Nephron (organoid): ENCODE measurements around the gene JARID2.

ENCODE experiments used
- H3K27ac Mint-ChIP-seq, 3 experiments: 2 replicates each; pipeline ENCODE4 v1.8.0; 2020; ENCODE audit warnings: mixed read lengths in 3 of 3, mild to moderate bottlenecking in 2 of 3, moderate library complexity in 1 of 3
- H3K27me3 Mint-ChIP-seq: 2 replicates; pipeline ENCODE4 v1.8.0; 2021; ENCODE audit warnings: low read depth, mild to moderate bottlenecking, moderate library complexity, mixed read lengths
- H3K36me3 Mint-ChIP-seq: 2 replicates; pipeline ENCODE4 v1.8.0; 2020; ENCODE audit warnings: low read depth, mixed read lengths
- H3K4me1 Mint-ChIP-seq: 2 replicates; pipeline ENCODE4 v1.8.0; 2020; ENCODE audit warnings: mixed read lengths
- H3K4me3 Mint-ChIP-seq, 3 experiments: 2 replicates each; pipeline ENCODE4 v1.8.0; 2020; ENCODE audit warnings: mild to moderate bottlenecking in 3 of 3, mixed read lengths in 3 of 3, moderate library complexity in 2 of 3
- H3K9me3 Mint-ChIP-seq: 2 replicates; pipeline ENCODE4 v1.8.0; 2020; ENCODE audit warnings: mixed read lengths
- CTCF ChIP-seq, 3 experiments: fragments of 200-600 bp; sonication (generic); IDR thresholded peaks; one replicate each; pipeline ENCODE4 v1.5.0; 2021; ENCODE audit warnings: antibody characterized with exemption in 3 of 3; ENCODE audit not compliant: unreplicated experiment in 3 of 3

The JARID2 gene

DNA sequence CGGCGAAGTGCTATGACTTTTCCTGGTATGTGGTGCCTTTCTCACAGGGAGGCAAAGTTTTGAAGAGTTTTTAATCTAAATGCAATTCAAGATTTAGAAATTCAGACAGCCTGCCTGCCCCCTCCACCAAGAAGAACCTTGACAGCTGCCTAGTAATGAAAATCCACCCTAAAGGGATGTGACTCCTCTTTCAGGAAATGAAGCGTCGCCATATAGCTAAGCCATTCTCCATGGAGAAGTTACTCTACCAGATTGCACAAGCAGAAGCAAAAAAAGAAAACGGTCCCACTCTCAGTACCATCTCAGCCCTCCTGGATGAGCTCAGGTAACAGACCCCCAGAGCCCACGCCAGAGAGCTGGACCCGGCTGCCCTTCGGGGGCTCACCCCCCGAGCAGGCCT is 266.9 kb downstream of the JARID2 start:
- H3K27me3 Mint-ChIP-seq = no peaks in the 10 kb centered on the region
- peaks cover 27% of the 10 kb centered on the region for H3K4me1 Mint-ChIP-seq
- no peaks in the 10 kb centered on the region for H3K9me3 Mint-ChIP-seq
- no peak for TF ChIP-seq CTCF (IDR thresholded peaks at IDR 0.05; ENCODE audit: unreplicated experiment in 3 of 3)
- H3K36me3 Mint-ChIP-seq = peaks cover 81% of the 10 kb centered on the region
- H3K27ac Mint-ChIP-seq = no peak overlapping the region
- H3K4me3 Mint-ChIP-seq = no peak overlapping the region

- peaks cover 83% of the 10 kb centered on the region for H3K36me3 Mint-ChIP-seq
- H3K27me3 Mint-ChIP-seq = no peaks in the 10 kb centered on the region
- no peak for TF ChIP-seq CTCF (IDR thresholded peaks at IDR 0.05; ENCODE audit: unreplicated experiment in 3 of 3)
- peaks cover 24% of the 10 kb centered on the region for H3K4me1 Mint-ChIP-seq
- H3K4me3 Mint-ChIP-seq = no peak overlapping the region
- no peak overlapping the region for H3K27ac Mint-ChIP-seq
- H3K9me3 Mint-ChIP-seq = no peaks in the 10 kb centered on the region
Measured at GRCh38 chr6:15513131-15513771, 267.4 kb downstream of the JARID2 start.

DNA sequence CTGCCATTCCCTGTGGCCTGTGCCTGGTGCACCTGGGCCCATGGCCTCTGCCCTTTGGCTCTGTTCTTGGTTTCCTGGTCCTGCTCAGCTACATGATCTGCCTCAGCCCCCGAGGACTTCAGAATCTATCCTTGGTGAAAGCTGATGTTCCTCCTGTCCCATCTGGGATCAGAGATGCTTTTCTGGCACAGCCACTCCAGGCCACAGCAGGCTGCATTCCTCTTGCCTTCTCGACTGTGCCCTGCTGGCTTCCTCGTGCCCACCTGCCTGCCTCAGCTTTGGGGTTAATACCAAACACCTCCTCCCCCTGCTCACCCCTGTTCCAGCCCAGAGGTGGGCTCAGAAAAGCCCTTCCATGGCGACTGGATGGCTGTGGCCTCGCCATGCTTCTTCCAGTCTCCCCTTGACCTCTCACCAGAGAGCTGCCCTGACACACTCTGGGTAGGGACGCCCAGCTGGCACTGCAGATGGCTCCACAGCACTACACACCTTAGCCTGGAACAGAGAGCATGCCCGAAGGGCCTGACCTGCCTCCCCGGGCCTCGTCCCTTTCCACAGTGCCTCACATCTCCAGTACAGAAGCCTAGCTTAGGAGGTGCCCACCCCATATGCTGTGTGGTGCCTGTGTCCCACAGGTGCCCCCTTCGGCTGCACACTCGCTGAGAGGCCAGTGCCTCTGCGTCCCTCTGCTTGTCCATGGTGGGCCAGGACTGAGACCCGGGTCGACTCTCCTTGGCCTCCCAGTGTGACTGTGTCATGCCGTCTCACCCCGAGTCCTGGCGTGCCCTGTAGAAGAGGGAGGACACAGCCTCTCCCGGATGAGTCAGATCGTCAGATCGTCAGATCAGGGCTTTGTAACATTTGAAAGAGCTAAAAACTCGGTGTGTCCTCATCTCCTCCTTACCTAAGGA is 268.2 kb downstream of the JARID2 start:
- Mint-ChIP-seq H3K27me3 (no peaks in the 10 kb centered on the region), H3K36me3 (peaks cover 83% of the 10 kb centered on the region), H3K9me3 (no peaks in the 10 kb centered on the region)

GRCh38 chr6:15515226-15515625 is 269.4 kb downstream of the JARID2 start:
- peak overlapping the region in 1 of 3 experiments; percentile 18 for H3K27ac Mint-ChIP-seq
- no peak overlapping the region for H3K4me3 Mint-ChIP-seq
- no peak for TF ChIP-seq CTCF (IDR thresholded peaks at IDR 0.05; ENCODE audit: unreplicated experiment in 3 of 3)
- no peaks in the 10 kb centered on the region for H3K27me3 Mint-ChIP-seq
- peaks cover 15% of the 10 kb centered on the region for H3K4me1 Mint-ChIP-seq
- peaks cover 85% of the 10 kb centered on the region for H3K36me3 Mint-ChIP-seq
- no peaks in the 10 kb centered on the region for H3K9me3 Mint-ChIP-seq

More for the DNA sequence above, 268.2 kb downstream of the JARID2 start:
- peak overlapping the region in 1 of 3 experiments; percentile 18 for H3K27ac Mint-ChIP-seq
- H3K4me3 Mint-ChIP-seq = no peak overlapping the region
- peaks cover 16% of the 10 kb centered on the region for H3K4me1 Mint-ChIP-seq
- TF ChIP-seq CTCF (IDR thresholded peaks at IDR 0.05; ENCODE audit: unreplicated experiment in 3 of 3) = no peak

DNA sequence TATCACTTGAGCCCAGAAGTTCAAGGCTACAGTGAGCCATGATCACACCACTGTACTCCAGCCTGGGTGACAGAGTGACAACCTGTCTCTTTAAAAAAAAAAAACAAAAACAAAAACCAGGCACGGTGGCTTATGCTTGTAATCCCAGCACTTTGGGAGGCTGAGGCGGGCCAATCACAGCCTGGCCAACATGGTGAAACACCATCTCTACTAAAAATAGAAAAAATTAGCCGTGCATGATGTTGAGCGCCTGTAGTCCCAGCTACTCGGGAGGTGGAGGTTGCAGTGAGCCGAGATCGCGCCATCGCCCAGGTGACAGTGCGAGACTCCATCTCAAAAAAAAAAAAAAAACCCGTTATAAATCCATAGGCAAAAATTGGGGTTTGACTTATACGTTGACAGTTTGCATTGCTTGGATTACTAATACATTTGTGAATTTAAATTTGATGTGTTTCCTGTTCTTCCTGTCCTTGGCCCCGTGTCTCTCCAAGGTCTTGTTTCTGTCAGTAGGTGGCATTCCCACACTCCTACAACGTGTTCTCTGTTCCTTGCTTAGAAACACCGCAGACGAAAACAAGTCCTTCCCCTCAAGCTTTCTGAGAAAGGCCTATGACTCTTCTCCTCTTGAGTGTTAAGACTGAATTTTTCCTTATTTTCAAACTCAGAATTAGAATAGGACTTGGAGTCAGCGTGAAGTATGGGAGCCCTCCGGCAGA is 269.9 kb downstream of the JARID2 start:
- peaks cover 15% of the 10 kb centered on the region for H3K4me1 Mint-ChIP-seq
- no peak overlapping the region for H3K4me3 Mint-ChIP-seq
- no peaks in the 10 kb centered on the region for H3K27me3 Mint-ChIP-seq
- H3K36me3 Mint-ChIP-seq = peaks cover 85% of the 10 kb centered on the region
- peak overlapping the region in 1 of 3 experiments; percentile 31 for H3K27ac Mint-ChIP-seq
- H3K9me3 Mint-ChIP-seq = no peaks in the 10 kb centered on the region
- no peak for TF ChIP-seq CTCF (IDR thresholded peaks at IDR 0.05; ENCODE audit: unreplicated experiment in 3 of 3)
